Activated CD4-positive, alpha-beta T cell treated with anti-CD3 and anti-CD28 coated beads, Interleukin-2, Interleukin-4, amounts not matched to agents 100 ng/mL and 50 ng/mL, durations not matched to agents 16 hours and 8 hours (primary cell): ENCODE data around the gene IGLON5.
A peak's percentile ranks its signal among the peaks of the same experiment; 100 is the strongest.

Experiments used
- DNase-seq: peaks from one replicate; pipeline ENCODE4 v3.0.0-alpha.2; 2020; ENCODE audit warnings: low spot score

IGLON5 gene

DNA sequence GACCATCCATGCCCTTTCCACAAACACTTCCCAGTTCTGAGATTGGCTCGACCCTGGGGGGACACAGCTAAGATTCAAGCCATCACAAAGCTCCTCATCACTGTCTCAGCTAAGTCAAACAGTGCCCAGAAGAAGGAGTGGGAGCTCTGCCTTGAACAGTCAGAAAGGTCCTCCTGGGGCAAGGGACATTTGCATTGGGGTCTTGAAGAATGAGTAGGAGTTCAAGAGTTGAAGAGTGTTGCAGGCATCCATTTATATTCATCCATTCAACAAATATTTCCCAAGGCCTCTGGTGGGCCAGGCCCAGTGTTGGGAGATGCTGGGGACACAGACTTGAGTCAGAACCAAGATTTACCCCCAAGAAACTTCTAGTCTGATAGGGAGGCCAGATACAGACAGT is 6.5 kb downstream of the IGLON5 start:
- no peak for DNase-seq

DNA sequence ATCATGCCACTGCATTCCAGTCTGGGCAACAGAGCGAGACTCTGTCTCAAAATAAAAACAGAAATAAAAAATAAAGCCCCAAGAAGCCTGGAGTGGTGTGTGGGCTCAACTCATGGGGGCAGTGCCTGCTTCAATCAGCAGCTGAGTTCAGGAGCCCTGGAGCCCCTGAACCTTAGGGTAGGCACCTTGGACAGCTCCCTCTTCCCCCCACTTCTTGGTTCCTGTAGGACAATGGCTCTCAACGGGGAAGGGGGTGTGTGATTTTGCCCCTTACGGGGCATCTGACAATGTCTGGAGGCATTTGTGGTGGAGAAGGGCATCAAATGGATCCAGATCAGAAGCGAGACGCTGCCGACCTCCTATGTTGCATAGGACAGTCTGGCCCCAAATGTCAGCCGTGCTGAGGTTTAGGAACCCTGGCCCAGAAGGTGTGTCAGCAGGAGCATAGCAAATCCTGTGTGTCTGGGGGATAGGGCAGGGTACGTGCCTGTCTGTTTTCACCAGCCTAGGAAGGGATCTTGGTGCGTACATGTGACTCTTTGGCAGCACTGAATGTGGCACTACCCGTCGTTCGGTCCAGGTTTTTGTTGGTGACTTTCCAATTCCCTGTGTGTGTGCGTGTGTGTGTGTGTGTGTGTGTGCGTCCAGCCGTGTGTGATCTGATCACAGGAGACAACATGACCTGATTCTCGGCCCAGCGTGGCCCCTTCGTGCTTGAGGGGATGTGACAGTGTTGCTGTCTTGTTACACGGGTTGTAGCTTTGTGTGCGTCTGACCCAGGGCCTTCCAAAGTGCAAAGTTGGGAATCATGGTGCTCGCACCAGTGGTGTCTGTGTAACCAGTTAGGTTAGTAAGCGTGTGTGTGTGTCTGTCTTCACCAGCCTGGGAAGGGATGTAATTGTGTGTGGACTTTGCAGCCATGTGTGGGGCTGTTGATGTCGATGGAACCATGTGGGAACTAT is 7.5 kb downstream of the IGLON5 start:
- DNase-seq = no peak

DNA sequence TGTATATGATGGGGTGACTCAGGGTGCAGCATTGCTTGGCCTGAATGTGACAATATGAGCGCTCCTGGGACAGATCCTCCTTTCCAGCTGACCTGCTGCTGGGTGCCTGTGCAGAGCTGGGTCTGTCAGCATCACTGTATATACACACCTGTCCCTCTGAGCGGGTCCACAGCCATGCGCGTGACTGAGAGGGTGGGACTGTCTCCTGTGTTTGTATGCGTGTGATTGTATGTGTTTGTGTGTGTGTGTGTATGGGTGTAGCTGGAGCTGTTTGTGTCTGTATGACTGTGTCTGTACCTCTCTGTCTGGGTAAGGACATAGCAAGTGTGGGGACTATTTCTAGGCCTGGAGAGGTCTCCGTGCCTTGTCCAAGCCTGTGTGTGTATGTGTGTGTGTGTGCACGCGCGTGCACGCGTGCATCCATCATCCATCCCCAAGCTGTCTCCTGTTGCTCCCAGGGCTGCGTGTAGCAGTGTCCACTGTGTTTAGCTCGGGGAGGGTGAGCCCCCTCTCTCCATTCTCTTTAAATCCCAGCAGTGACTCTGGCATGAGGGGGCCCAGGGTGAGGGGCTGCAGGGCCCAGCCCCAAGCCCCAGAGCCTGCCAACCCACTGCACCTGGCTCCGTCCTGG is 8.3 kb downstream of the IGLON5 start:
- no peak for DNase-seq

GRCh38 chr19:51320280-51320657 is 8.8 kb downstream of the IGLON5 start:
- no peak for DNase-seq

DNA sequence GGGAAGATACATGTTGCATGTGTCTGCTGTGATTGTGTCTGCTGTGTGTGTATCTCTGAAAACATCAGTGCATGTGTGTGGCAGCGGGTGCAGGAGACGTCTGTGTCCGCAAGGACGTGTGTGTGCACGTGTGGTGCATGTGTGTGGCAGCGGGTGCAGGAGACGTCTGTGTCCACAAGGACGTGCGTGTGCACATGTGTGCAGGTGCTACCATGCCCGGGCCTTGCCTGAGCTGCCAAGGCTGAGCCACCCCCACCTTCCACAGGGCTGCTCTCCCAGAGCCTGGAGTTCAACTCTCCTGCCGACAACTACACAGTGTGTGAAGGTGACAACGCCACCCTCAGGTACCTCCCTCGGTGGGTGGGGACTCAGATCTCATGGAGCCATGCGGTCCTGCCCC is 10.4 kb downstream of the IGLON5 start:
- no peak for DNase-seq

GRCh38 chr19:51323481-51324166 is 12.2 kb downstream of the IGLON5 start:
- DNase-seq = no peak

DNA sequence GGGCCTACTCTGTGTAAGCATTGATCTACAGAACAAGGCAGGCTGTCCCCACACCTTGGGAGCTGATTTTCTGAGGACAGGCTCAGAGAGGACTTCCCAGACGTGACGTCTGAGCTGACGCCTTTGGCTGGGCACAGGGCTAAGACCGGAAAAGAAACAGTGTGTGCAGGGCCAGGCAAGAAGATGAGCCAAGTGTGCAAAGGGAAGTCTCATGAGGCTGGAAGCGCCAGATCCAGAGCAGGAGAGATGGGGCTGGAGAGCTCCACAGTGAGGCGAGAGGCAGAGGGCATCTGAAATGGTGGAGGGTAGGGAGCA is 12.7 kb downstream of the IGLON5 start:
- no peak for DNase-seq

DNA sequence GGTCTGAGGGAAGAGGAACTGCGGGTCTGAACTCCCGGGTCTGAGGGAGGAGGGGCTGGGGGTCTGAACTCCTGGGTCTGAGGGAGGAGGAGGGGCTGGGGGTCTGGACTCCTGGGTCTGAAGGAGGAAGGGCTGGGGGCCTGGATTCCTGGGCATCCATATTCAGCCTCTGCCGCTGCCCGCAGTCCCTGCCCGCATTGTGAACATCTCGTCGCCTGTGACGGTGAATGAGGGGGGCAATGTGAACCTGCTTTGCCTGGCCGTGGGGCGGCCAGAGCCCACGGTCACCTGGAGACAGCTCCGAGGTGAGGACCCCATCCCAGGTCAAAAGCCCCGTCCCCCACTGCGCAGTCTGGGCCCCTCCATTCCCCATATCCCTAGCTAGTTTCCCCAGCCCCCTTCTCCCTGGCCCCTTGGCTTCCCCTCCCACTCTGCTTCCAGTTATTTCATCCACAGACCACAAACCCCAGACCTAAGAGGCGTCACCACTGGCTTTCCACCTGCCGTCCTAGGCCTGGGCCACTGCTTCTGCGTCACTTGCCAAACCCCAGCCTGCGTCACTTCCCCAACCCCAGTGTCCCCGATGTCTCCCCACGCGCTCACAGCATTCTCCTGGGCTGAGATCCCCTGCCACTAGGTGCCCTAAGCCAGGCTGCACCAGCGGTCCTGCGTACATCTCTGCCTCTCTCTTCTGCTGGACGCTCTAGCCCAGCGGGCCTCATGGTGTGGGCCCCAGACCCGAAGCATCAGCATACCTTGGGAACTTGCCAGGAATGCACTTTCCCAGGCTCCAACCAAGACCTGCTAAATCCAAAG is 13.9 kb downstream of the IGLON5 start:
- no peak for DNase-seq

DNA sequence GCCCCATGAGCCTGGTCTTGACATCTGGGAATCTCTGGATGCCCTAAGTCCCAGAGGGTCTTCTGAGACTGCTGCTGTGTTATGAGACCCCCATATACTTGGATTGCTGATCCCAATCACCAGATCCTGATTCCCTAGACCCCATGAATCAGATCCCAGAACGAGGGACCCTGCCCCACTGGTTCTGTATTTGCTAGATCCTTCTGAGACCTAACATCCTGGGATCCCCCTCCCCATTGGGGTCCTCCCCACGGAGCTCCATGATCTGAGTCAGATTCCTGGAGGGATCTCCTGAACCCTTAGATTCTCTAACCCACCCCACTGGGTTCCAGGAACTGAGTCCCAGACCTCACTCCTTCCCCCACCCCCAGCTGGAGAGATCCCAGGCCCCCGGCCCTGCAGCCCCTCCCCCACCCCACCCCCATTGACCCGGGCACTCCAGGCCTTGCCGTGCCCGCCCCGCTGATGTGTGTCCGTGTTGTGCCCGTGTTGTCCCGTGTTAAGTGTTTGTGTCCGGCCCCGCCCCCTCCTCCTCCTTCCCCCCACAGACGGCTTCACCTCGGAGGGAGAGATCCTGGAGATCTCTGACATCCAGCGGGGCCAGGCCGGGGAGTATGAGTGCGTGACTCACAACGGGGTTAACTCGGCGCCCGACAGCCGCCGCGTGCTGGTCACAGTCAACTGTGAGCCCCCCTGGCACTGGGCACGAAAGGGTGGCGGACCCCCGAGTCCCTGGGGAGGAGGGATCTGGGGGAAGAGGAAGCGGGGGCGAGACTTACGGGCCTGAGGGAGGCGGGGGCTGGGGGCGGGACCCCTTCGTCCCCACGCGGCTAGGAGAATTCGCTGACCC is 15.0 kb downstream of the IGLON5 start:
- no peak for DNase-seq

GRCh38 chr19:51327066-51328001 is 15.9 kb downstream of the IGLON5 start:
- peak; percentile 59 for DNase-seq

GRCh38 chr19:51329411-51329810 is 18.0 kb downstream of the IGLON5 start:
- DNase-seq = no peak

DNA sequence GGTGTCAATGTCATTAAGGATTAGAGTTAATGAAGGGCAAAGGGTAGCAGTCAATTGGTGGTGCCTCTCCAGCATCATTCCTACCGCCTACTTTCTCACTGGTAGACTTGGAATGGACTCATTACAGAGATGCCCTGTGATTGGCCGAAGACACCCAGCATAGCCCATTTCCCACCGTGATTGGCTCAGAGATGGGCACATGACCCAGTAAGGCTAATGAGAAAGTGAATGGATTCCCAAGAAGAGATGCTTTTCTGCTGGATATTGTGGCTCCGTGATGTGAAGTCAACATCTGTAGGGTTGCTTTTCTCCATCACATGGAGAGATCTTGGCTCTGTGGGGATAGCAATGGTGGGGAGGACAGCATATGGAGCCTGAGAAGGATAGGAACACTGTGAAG is 18.9 kb downstream of the IGLON5 start:
- DNase-seq = no peak

DNA sequence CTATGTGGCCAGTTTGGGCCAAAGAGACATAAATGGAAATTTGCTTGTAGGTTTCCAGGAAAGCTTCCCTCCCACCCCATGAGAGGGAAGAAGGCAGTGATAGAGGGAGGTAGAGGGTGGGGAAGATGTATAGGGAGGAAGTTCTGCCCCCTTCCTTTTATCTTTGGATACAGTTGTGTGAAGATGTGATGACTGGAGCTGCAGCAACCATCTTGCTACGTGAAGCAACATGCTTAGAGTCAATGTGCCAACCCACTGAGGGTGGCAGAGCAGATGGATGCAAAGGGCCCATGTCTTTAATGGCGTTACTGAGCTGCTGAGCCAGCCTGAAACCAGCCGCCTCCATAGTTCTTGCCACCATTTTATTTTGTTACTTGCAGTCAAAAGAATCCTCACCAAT is 19.7 kb downstream of the IGLON5 start:
- no peak for DNase-seq

GRCh38 chr19:51331716-51332115 is 20.3 kb downstream of the IGLON5 start:
- no peak for DNase-seq

DNA sequence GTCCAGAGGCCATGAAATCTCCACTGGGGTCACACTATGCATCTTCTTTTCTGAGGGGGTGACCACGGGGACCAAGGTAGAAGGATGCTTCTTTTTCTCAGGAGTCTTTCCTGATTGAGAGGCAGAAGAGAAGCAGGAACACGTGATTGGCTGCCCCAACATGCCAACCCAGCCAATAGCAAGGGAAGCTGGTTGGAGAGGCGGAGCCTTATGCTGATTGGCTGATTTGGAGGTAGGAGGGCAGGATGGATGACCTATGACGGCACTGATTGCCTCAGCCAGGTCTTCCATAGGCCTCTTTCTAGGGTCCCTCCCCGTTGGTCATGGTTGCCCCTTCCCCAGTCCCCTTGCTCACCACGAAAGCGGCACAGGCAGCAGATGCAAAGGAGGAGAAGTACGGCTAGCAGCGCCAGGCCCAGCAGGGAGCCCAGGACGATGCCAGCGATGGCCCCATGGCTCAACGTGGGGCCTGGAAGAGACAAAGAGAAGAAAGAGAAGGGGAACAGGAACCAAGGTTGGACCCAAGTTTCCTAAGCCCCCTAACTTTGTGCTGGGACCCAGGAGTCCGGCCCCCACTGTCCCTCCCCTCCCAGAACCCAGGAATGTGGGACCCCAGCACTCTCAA is 22.5 kb downstream of the IGLON5 start:
- no peak for DNase-seq

GRCh38 chr19:51337141-51337860 is 25.9 kb downstream of the IGLON5 start:
- DNase-seq = no peak

- no peak for DNase-seq
Measured at GRCh38 chr19:51337861-51338562, 26.6 kb downstream of the IGLON5 start.

- DNase-seq = peak; percentile 86
Measured at GRCh38 chr19:51338563-51339312, 27.3 kb downstream of the IGLON5 start.
